Neural crest cell (in vitro differentiated cells): ENCODE data around the gene DIP2C. TPM values are rescaled to one million over a fixed set of nuclear protein-coding genes. Genes with fewer than 3 reads are reported as not detected.
A peak's percentile ranks its signal among the peaks of the same experiment; 100 is the strongest.
"Not testable (repeated sequence)": the region's sequence is repeated elsewhere in the genome, so short reads cannot be mapped to it uniquely, and the experiment has no call there.

Experiments used
- DNase-seq: peaks from one replicate; pipeline ENCODE4 v3.0.0; 2021; ENCODE audit warnings: low read depth, mixed read lengths, low spot score
- H3K27ac Mint-ChIP-seq: one replicate; pipeline ENCODE4 v1.8.0; 2021; ENCODE audit warnings: mild to moderate bottlenecking, mixed read lengths; ENCODE audit not compliant: unreplicated experiment
- H3K27me3 Mint-ChIP-seq: 2 replicates; pipeline ENCODE4 v1.8.0; 2021; ENCODE audit warnings: low read depth, mild to moderate bottlenecking, mixed read lengths
- H3K36me3 Mint-ChIP-seq: 2 replicates; pipeline ENCODE4 v1.8.0; 2021; ENCODE audit warnings: low read depth, mild to moderate bottlenecking, mixed read lengths
- H3K4me1 Mint-ChIP-seq: 2 replicates; pipeline ENCODE4 v1.8.0; 2021; ENCODE audit warnings: mixed read lengths
- H3K4me3 Mint-ChIP-seq: one replicate; pipeline ENCODE4 v1.8.0; 2021; ENCODE audit warnings: mild to moderate bottlenecking, mixed read lengths
- H3K9me3 Mint-ChIP-seq: 2 replicates; pipeline ENCODE4 v1.8.0; 2021; ENCODE audit warnings: mixed read lengths
- total RNA-seq: library from RNA; stranded (reverse); gene quantifications from 2 replicates; pipeline ENCODE4 v1.2.1, GENCODE V29; 2021
- TF ChIP-seq, protein P1 (sequence below): fragments of 200-600 bp; sonication (generic); conservative IDR thresholded peaks from 2 replicates; pipeline ENCODE4 v1.5.0; 2021; ENCODE audit warnings: antibody characterized with exemption, mild to moderate bottlenecking

The DIP2C gene
- total RNA-seq, 1 donor from 2014 or later, result 21.7 TPM

DNA sequence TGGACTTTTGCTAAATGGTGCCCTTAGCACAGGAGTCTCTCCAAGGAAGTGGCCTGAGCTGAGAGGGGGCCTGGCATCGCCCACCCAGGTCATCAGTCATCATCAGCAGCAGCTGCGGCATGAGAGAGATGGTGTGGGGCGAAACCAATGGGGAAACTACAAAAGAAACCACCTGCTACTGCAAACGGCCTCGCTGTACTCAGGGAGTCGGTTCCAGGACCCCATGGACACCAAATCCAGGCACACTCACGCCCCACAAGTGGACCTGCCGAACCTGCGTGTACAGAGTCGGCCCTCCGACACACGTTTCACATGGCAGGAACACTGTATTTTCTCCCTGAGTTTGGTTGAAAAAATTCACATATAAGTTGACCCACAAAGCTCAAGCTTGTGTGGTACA lies 37.8 kb downstream of the DIP2C start:
- H3K4me3 Mint-ChIP-seq, result no peak overlapping the region
- no peak for DNase-seq
- H3K36me3 Mint-ChIP-seq, result no peaks in the 10 kb centered on the region
- no peaks in the 10 kb centered on the region for H3K27me3 Mint-ChIP-seq
- H3K4me1 Mint-ChIP-seq, result peaks cover 21% of the 10 kb centered on the region
- H3K9me3 Mint-ChIP-seq, result no peaks in the 10 kb centered on the region
- TF ChIP-seq, protein P1, sequence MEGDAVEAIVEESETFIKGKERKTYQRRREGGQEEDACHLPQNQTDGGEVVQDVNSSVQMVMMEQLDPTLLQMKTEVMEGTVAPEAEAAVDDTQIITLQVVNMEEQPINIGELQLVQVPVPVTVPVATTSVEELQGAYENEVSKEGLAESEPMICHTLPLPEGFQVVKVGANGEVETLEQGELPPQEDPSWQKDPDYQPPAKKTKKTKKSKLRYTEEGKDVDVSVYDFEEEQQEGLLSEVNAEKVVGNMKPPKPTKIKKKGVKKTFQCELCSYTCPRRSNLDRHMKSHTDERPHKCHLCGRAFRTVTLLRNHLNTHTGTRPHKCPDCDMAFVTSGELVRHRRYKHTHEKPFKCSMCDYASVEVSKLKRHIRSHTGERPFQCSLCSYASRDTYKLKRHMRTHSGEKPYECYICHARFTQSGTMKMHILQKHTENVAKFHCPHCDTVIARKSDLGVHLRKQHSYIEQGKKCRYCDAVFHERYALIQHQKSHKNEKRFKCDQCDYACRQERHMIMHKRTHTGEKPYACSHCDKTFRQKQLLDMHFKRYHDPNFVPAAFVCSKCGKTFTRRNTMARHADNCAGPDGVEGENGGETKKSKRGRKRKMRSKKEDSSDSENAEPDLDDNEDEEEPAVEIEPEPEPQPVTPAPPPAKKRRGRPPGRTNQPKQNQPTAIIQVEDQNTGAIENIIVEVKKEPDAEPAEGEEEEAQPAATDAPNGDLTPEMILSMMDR, result no peak
- H3K27ac Mint-ChIP-seq, result no peak overlapping the region

DNA sequence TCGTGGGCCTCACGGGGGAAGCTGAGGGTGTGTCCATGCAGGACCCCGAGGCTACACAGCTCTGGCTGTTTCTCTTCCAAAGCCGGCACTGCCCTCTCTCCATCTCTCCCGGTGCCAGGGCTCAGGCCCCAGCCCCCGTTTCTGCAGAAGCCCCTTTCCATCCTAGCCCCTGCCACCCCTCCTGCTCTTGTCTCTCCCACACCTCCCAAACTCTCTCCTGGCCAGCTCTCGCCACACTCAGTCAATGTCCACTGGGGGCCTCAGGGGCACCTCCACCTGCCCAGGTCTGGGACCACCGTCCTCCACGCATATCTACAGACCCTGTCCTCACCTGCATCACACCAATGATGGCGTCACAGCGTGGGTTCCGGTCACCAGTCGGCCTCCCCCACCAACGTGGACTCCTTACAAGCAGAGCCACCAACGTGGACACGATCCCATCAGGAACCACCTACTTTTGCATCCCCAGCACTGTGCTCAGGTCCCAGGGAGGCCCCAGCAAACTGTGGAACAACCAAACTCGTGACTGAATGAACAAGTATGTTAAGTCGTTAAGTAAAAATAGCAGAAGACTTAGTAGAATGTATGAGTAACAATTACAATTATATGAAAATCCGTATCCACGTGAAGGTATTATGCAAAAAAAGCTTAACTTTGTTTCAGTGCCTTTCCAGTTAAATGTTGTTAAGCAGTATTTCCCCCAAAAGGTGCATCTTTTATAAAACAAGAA lies 38.4 kb downstream of the DIP2C start:
- Mint-ChIP-seq H3K9me3 (no peaks in the 10 kb centered on the region), H3K4me3 (no peak overlapping the region), H3K4me1 (peaks cover 21% of the 10 kb centered on the region), H3K27ac (peak overlapping the region; percentile 63), H3K36me3 (no peaks in the 10 kb centered on the region), H3K27me3 (no peaks in the 10 kb centered on the region)
- no peak for DNase-seq
- TF ChIP-seq, protein P1, result no peak

- TF ChIP-seq, protein P1, result no peak
- H3K4me3 Mint-ChIP-seq, result no peak overlapping the region
- H3K27ac Mint-ChIP-seq, result no peak overlapping the region
- H3K27me3 Mint-ChIP-seq, result no peaks in the 10 kb centered on the region
- H3K4me1 Mint-ChIP-seq, result peaks cover 21% of the 10 kb centered on the region
- H3K9me3 Mint-ChIP-seq, result no peaks in the 10 kb centered on the region
- no peaks in the 10 kb centered on the region for H3K36me3 Mint-ChIP-seq
- no peak for DNase-seq
Measured at GRCh38 chr10:650441-650851, 39.0 kb downstream of the DIP2C start.

DNA sequence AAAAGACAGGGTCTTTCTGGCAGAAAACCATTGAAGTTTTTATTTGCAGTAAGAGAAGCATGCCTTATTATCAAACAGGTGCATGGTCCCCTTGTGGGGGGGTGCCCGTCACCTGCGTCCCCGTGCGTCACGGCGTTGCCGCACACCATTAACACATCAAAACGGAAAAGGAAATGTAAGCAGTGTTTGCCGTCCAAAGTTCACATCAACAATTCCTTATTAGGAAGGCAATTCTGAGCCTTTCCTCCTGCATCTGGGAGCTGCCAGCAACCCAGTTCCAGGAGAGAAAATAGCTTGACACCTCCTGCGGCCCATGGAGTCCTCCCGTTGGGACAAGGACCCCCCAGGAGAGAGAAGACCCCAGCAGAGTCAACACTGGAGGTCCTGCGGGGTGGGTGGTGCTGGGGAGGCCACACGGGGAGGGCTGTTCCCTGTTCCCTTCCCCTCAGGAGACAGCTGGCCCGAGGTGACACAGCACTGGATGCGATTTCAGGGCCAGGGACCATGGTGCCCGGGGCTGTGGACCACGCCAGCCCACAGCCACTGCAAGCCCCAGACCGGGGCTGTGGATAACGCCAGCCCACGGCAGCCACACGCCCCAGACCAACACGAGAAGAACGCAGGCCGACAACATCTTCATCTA lies 39.5 kb downstream of the DIP2C start:
- no peak for DNase-seq
- Mint-ChIP-seq H3K27me3 (no peaks in the 10 kb centered on the region), H3K9me3 (no peaks in the 10 kb centered on the region), H3K27ac (no peak overlapping the region), H3K36me3 (no peaks in the 10 kb centered on the region), H3K4me3 (no peak overlapping the region), H3K4me1 (peaks cover 21% of the 10 kb centered on the region)
- TF ChIP-seq, protein P1, result no peak

DNA sequence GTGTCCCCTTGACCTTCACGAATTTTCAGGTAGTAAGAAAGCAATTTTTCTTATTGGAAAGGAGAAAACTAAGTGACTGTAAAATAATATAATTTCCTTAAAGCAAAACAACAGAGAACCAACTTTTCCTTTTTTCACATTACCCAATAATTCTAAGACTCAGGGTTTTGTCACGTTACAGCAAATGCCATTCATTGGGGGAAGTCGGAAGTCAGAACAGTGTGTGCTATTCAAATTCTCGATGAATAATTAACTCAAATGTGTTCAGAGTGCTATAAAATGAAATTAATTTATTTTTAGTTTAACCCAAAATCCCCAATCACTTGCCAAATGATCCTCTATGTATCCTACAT lies 40.0 kb downstream of the DIP2C start:
- H3K36me3 Mint-ChIP-seq, result peaks cover 4% of the 10 kb centered on the region
- no peaks in the 10 kb centered on the region for H3K27me3 Mint-ChIP-seq
- H3K9me3 Mint-ChIP-seq, result no peaks in the 10 kb centered on the region
- peaks cover 21% of the 10 kb centered on the region for H3K4me1 Mint-ChIP-seq
- DNase-seq, result no peak
- H3K27ac Mint-ChIP-seq, result no peak overlapping the region
- TF ChIP-seq, protein P1, result no peak
- no peak overlapping the region for H3K4me3 Mint-ChIP-seq

GRCh38 chr10:647019-647418 lies 42.4 kb downstream of the DIP2C start:
- not testable (repeated sequence) for H3K36me3 Mint-ChIP-seq, DNase-seq, H3K4me3 Mint-ChIP-seq, H3K9me3 Mint-ChIP-seq, H3K27ac Mint-ChIP-seq, H3K27me3 Mint-ChIP-seq
- peaks cover 25% of the 10 kb centered on the region for H3K4me1 Mint-ChIP-seq
